GM18907 (cell line): ENCODE results near the gene PPM1M.
"Not testable (repeated sequence)": the region's sequence is repeated elsewhere in the genome, so short reads cannot be mapped to it uniquely, and the experiment has no call there.

Source experiments
- ATAC-seq: cut with Tn5 transposase; IDR thresholded peaks from one replicate; pipeline ENCODE4 v1.9.1; 2021; ENCODE audit warnings: mild to moderate bottlenecking, moderate library complexity; ENCODE audit not compliant: unreplicated experiment

Gene PPM1M

GRCh38 chr3:52272172-52272571 is 26.6 kb downstream of the PPM1M start:
- not testable (repeated sequence) for ATAC-seq

- no peak for ATAC-seq
Observed at GRCh38 chr3:52272831-52273230, 27.3 kb downstream of the PPM1M start.

GRCh38 chr3:52274781-52275180 is 29.2 kb downstream of the PPM1M start:
- not testable (repeated sequence) for ATAC-seq

GRCh38 chr3:52277071-52277964 is 31.8 kb downstream of the PPM1M start:
- peak; percentile 32 for ATAC-seq

GRCh38 chr3:52277972-52278509 is 32.5 kb downstream of the PPM1M start:
- peak; percentile 65 for ATAC-seq

- peak; percentile 75 for ATAC-seq
Observed at GRCh38 chr3:52278510-52279069, 33.0 kb downstream of the PPM1M start, which contains the start of gene WDR82. TSS of gene WDR82 (minus strand) at chr3:52278649. CDS start at chr3:52278361, 288 bp downstream.

GRCh38 chr3:52279596-52279995 is 34.0 kb downstream of the PPM1M start:
- no peak for ATAC-seq

GRCh38 chr3:52280050-52280461 is 34.5 kb downstream of the PPM1M start:
- ATAC-seq: no peak

GRCh38 chr3:52281981-52282801 is 36.6 kb downstream of the PPM1M start:
- no peak for ATAC-seq

GRCh38 chr3:52283306-52283705 is 37.7 kb downstream of the PPM1M start:
- ATAC-seq: no peak

GRCh38 chr3:52284051-52284450 is 38.5 kb downstream of the PPM1M start:
- not testable (repeated sequence) for ATAC-seq

- no peak for ATAC-seq
Observed at GRCh38 chr3:52286777-52287110, 41.2 kb downstream of the PPM1M start.

GRCh38 chr3:52288674-52289073 is 43.1 kb downstream of the PPM1M start:
- no peak for ATAC-seq

GRCh38 chr3:52289338-52289746 is 43.8 kb downstream of the PPM1M start:
- no peak for ATAC-seq

- ATAC-seq: no peak
Observed at GRCh38 chr3:52289747-52290595, 44.4 kb downstream of the PPM1M start.

- no peak for ATAC-seq
Observed at GRCh38 chr3:52290596-52291507, 45.3 kb downstream of the PPM1M start.

- no peak for ATAC-seq
Observed at GRCh38 chr3:52291508-52292181, 46.1 kb downstream of the PPM1M start.

GRCh38 chr3:52292247-52293065 is 46.9 kb downstream of the PPM1M start:
- ATAC-seq: no peak
